Ammon's horn (tissue), 1 donor: ENCODE measurements around the gene POLR2E.

ENCODE experiments used
- DNase-seq: peaks from one replicate; pipeline ENCODE4 v3.0.0-alpha.2; 2016; ENCODE audit warnings: low spot score

POLR2E gene

DNA sequence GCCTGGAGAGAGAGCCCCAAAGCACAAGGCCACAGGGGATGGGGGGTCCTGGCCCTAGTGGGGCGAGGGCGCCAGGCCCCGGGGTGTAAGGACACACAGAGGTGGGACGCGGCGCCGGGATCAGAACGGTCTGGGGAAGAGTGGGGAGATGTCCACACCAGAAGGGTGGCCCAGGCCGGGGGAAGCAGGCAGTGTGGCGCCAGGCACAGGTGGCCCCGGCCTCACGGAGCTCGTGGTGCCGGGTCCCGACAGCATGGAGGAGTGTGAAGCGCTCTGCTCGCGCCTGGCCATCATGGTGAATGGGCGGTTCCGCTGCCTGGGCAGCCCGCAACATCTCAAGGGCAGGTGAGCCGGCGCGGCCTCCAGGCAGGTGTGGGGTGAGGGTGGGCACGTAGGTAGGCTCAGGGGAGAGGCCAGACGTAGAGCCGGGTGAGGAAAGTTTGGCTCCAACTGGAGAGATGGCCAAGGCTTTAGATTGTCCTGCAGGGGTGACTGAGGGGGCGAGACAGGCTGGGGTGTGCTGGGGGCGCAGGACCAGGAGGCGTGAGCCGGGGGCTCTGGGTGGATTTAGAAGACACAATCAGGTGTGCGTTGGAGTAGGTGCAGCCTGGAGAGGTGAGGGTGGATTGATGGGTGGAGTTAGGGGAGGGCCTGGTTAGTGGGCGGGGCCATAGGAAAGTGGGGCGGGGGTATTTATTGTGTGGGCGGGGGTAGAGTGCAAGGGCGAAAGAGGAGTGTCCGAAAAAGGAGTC lies 31.1 kb downstream of the POLR2E start:
- no peak for DNase-seq

- no peak for DNase-seq
Observed at GRCh38 chr19:1063030-1063908, 31.9 kb downstream of the POLR2E start.

- no peak for DNase-seq
Observed at GRCh38 chr19:1062387-1063029, 32.7 kb downstream of the POLR2E start.

DNA sequence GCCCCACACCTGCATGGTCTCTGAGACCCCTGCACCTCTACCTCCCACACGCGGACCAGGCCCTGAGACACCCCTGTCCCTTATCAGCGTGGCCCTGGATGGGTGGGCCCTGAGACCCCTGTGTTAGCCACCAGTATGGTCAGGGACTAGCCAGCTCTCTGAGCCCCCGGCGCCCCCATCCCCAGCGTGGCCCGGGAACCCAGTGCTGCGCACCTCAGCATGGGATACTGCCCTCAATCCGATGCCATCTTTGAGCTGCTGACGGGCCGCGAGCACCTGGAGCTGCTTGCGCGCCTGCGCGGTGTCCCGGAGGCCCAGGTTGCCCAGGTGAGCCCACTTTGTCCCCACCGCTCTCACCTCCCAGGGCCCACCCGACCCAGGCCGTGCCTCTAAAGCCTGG lies 33.2 kb downstream of the POLR2E start:
- DNase-seq = no peak

DNA sequence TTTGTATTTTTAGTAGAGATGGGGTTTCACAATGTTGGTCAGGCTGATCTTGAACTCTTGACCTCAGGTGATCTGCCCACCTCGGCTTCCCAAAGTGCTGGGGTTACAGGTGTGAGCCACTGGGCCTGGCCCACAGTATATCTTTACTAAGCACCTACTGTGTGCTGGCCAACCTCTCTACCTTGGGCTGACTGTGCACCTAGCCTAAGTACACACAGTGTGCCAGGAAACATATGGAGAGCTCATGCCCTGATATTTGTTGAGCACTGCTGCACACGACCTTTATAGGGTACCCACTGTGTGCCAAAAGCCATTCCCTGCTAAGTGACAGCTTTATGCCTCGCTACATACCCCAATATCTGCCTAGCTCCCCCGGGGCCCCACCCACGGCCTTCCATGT lies 34.5 kb downstream of the POLR2E start:
- DNase-seq = no peak

DNA sequence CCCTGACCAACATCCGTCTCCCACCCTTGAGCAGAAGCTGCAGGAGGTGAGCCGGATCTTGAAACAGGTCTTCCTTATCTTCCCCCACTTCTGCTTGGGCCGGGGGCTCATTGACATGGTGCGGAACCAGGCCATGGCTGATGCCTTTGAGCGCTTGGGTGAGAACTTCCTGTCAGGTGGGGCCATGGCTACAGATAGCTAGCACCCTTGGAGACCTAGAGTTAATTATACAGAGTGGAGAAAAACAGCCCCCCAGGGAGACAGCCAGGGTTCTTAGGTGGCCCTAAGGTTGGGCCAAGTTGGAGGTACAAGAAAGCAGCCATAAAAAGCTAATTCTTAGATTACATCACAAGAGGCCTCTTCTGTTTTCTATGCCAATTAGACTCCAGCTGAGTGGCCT lies 37.1 kb downstream of the POLR2E start:
- DNase-seq = no peak

DNA sequence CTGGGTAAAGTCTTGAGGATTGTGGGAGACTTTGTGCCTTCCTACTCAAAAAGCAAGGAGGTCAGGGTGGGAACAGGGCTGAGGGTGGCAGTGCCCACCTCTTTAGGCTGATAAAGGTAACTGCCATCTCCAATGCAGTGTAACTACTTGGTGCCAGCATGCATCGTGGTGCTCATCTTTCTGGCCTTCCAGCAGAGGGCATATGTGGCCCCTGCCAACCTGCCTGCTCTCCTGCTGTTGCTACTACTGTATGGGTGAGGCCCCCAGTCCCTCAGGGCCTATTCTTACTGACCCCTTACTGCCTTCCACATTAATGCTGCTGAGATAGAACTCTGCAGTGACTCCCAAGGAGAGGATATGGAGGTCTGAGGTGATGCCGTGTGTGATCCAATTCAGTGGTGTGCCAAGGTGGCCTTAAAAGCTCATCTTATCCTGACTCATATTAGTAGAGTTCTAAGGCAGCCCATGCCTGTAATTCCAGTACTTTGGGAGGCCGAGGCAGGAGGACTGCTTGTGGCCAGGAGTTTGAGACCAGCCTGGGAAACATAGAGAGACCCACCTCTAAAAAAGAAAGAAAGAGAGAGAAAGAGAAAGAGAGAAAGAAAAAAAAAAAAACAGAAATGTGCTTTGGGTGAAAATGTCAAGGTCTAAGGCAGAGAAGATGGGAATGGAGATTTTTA lies 37.9 kb downstream of the POLR2E start:
- no peak for DNase-seq

GRCh38 chr19:1055886-1056620 lies 39.1 kb downstream of the POLR2E start:
- DNase-seq = no peak

DNA sequence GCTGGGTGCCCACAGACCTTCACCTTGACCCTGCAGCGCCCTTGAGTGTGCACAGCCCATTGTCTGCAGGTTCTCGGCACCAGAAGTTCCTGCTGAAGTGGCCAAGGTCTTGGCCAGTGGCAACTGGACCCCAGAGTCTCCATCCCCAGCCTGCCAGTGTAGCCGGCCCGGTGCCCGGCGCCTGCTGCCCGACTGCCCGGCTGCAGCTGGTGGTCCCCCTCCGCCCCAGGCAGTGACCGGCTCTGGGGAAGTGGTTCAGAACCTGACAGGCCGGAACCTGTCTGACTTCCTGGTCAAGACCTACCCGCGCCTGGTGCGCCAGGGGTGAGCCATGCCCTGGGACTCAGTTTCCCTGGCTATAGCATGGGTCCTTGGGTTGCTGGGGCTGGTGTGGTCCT lies 40.1 kb downstream of the POLR2E start:
- DNase-seq = no peak

DNA sequence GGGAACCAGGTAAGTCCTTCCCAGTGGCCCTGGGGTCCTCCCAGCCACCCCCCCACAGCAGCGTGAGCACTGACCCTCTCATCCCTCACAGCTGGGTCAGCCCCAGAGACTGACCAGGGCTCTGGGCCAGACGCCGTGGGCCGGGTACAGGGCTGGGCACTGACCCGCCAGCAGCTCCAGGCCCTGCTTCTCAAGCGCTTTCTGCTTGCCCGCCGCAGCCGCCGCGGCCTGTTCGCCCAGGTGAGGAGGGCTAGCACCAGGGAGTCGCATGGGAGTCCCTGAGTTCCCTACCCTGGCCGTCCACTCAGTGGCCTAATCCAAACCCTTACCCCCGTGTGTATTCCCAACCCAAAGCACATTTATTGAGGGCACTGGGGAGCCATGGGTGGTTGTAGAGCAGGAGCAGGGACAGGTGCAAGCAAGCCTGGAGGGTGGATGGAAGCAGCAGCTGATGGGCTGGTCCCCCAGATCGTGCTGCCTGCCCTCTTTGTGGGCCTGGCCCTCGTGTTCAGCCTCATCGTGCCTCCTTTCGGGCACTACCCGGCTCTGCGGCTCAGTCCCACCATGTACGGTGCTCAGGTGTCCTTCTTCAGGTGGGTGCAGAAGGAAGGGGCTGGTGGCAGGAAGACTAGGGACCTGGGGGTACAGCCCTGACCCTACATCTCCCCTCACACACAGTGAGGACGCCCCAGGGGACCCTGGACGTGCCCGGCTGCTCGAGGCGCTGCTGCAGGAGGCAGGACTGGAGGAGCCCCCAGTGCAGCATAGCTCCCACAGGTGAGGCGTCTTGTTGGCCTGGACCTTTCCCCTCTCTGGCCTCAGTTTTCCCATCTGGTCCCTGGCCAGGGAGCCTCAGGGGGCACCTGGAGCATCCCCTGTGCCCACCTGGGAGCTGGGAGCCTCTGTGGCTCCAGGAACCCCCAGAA lies 40.8 kb downstream of the POLR2E start:
- DNase-seq = no peak

DNA sequence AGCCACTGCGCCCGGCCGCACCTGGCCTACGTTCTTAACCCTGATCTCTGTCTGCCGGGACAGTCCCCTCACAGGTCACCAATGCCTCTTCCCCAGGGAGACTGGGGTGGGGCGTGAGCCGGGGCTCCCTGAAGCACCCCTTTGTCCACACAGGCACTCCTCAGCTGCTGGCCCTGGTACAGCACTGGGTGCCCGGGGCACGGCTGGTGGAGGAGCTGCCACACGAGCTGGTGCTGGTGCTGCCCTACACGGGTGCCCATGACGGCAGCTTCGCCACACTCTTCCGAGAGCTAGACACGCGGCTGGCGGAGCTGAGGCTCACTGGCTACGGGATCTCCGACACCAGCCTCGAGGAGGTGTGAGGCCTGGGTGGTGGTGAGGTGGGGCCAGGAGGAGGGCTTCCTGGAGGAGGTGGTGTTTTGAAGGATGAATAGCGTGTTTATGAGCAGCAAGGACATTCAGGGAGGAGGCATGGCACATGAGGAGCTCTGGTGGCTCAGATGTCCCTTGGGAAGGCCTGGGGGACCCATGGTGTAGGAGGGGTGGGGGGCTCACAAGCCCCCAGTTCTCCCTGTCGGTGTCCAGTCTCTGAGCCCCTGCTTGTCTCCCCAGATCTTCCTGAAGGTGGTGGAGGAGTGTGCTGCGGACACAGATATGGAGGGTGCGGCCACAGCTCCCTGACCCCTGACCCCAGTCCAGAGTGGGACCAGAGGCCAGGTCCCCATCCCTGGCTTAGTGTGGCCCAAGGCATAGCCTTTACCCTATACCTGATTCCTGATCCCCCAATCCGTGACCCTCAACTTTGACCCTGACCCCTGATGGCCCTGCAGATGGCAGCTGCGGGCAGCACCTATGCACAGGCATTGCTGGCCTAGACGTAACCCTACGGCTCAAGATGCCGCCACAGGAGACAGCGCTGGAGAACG lies 41.7 kb downstream of the POLR2E start:
- no peak for DNase-seq

DNA sequence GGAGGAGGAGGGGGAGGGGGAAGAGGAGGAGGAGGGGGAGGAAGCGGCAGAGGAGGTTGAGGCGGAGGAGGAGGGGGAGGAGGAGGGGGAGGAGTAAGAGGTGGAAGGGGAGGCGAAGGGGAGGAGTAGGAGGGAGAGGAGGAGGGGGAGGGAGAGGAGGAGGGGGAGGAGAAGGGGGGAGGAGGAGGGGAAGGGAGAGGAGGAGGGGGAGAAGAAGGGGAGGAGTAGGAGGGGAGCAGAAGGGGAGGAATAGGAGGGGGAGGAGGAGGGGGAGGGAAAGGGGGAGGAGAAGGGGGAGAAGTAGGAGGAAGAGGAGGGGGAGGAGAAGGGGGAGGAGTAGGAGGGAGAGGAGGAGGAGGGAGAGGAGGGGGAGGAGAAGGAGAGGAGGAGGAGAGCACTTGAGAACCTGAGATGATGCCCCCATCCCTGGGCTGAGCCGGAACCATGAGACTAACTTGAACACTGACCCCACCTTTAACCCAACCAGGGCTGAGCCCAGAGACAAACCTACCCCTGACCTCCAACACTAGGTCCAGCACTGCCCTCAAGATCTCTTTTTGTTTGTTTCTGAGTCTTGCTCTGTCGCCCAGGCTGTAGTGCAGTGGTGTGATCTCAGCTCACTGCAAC lies 42.7 kb downstream of the POLR2E start:
- DNase-seq = no peak

- DNase-seq = no peak
Observed at GRCh38 chr19:1051791-1052190, 43.4 kb downstream of the POLR2E start.

DNA sequence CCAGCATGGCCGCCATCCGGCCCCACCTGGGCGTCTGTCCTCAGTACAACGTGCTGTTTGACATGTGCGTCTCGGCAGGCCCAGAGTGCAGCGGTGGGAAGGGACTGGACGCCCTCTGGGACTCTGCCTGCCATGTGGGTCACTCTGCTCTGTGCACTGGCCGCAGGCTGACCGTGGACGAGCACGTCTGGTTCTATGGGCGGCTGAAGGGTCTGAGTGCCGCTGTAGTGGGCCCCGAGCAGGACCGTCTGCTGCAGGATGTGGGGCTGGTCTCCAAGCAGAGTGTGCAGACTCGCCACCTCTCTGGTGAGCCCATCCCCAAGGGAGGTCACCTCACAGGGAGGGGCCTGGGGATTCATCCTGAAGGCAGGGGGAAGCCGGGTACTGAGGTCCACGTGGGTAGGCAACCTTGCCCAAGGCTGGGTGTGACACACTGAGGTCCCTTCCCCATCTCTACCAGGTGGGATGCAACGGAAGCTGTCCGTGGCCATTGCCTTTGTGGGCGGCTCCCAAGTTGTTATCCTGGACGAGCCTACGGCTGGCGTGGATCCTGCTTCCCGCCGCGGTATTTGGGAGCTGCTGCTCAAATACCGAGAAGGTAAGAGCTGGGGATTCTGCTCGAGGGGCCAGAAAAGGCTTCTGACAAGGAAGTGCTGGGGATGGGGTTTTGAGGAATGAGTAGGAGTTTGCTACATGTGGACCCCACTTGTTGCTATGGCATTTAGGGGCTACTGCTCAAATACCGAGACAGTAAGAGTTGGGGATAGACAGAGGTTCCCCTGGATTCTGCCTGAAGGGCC lies 44.0 kb downstream of the POLR2E start:
- no peak for DNase-seq

GRCh38 chr19:1049800-1050199 lies 45.4 kb downstream of the POLR2E start:
- no peak for DNase-seq

- no peak for DNase-seq
Observed at GRCh38 chr19:1049106-1049505, 46.1 kb downstream of the POLR2E start.

DNA sequence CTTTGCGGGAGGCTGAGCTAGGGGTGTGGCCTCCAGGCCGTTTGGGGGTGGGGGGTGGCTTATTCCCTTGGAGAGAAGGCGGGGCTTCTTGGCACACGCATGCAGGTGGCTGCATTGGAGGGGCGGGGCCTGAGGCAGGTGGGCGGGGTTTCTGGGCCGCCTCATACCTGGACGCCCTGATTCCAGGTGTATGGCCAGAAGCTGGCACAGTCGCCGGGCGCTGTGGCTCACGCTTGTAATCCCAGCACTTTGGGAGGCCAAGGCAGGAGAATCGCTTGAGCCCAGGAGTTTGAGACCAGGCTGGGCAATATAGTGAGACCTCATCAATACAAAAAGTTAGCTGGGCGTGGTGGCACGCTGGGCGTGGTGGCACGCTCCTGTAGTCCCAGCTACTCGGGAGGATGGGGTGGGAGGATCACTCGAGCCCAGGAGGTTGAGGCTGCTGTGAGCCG lies 47.5 kb downstream of the POLR2E start:
- no peak for DNase-seq
